Retinal pigment epithelial cell (primary cell): ENCODE results near the gene GNAZ.

Experiments
- DNase-seq: peaks from one replicate; pipeline ENCODE4 v3.0.0-alpha.2; 2010; ENCODE audit warnings: low read depth
- H3K4me3 ChIP-seq: 2 replicates; pipeline ENCODE4 v1.5.1; 2011; ENCODE audit warnings: mild to moderate bottlenecking, low read length, control low read depth, moderate library complexity
- TF ChIP-seq, protein P1 (sequence below): conservative IDR thresholded peaks from 2 replicates; pipeline ENCODE4 v1.5.1; 2011; ENCODE audit warnings: low read depth, low read length, control low read depth, inconsistent platforms

The GNAZ gene

DNA sequence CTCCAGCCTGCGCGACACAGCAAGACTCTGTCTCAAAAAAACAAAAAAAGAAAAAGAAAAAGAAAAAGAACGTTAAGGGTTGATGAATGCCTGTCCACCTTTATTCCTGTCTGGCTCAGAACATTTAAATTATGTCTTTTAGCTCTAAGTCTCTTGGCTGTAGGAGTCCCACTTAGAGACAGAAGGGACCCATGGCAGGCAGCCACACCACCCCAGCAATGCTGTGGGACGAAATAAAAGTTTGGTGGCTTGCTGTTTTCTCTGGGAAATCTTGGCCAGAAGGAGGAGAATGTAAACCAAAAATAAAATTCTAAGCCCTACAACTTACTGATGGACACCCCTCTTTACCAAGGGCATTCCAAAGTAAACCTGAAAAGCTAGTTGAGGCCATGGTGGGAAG, 38.9 kb upstream of the GNAZ start:
- H3K4me3 ChIP-seq = no peak overlapping the region
- TF ChIP-seq, protein P1, sequence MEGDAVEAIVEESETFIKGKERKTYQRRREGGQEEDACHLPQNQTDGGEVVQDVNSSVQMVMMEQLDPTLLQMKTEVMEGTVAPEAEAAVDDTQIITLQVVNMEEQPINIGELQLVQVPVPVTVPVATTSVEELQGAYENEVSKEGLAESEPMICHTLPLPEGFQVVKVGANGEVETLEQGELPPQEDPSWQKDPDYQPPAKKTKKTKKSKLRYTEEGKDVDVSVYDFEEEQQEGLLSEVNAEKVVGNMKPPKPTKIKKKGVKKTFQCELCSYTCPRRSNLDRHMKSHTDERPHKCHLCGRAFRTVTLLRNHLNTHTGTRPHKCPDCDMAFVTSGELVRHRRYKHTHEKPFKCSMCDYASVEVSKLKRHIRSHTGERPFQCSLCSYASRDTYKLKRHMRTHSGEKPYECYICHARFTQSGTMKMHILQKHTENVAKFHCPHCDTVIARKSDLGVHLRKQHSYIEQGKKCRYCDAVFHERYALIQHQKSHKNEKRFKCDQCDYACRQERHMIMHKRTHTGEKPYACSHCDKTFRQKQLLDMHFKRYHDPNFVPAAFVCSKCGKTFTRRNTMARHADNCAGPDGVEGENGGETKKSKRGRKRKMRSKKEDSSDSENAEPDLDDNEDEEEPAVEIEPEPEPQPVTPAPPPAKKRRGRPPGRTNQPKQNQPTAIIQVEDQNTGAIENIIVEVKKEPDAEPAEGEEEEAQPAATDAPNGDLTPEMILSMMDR = no peak
- DNase-seq = no peak

DNA sequence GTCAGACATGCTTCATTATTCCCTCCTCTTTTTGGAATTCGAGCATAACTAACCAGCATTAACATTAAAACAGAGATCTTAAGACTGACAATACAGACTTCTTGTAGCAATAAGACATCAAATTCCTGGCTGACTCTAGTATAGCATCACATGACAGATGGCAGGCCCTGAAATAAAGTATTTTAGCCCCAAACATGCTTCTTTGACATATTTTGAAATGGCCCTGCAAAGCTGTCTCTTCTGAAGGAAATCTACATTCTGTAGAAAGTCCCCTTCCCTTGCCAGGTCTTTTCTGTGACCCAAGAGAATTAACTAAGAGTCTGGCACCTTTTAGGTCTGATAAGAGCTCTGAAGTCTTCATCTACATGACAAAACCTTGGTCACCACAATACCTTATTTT, 38.5 kb upstream of the GNAZ start:
- DNase-seq = no peak
- TF ChIP-seq, protein P1 = no peak
- no peak overlapping the region for H3K4me3 ChIP-seq

DNA sequence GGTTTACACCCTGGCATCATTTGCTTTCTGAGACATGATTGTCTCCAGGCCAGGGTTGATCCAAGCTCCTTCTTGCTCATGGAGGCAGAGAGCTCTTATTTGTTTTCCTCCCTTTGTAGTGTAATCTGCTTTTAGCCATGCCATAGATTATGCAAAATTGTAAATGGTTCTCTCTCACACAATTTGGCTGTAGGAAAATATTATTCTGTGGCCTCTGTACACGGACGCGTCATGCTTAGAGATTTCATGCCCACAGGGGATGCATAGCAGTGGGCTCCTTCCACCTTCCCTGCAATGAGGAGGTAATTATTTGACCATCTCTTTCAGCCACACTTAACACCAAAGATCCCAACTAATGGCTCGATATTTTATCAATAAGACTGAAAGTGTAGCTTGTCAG, 37.7 kb upstream of the GNAZ start:
- H3K4me3 ChIP-seq = no peak overlapping the region
- no peak for DNase-seq
- TF ChIP-seq, protein P1 = no peak

DNA sequence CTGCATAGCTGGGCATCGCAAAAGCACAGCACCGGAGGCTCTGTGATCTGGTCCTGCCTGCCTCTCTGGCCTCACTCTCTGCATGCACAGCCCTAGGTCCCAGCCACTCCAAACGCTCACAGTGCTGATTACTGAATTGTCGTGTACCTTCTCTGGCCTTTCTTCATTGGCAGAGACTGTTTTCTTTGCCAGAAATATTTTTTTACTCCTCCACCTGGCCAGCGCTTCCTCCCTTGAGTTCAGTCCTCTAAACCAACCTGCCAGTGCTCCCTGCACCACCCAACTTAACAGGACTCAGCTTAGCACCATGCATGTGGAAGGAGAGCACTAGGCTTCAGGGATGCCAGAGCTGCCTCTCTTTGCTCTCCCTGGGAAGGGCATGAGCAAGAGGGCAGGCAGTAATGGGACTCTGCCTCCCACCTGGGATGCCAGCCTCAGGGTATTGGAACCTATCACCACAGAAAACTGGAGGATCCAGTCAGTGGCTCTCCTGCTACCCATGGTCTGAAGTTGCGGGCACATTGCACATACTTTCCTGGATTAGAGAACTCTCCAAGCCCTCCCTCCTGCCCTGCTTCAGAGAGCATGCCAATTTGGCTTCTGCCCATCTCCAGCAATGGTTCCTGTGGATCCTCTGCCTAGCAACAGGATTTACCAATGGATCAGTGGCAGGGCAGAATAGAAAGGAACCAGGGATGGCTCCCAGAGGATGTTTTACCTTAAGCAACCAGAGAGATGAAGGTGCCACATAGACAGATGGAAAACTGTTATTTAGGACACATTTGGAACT, 37.0 kb upstream of the GNAZ start:
- TF ChIP-seq, protein P1 = no peak
- peak; percentile 14 for DNase-seq
- no peak overlapping the region for H3K4me3 ChIP-seq

DNA sequence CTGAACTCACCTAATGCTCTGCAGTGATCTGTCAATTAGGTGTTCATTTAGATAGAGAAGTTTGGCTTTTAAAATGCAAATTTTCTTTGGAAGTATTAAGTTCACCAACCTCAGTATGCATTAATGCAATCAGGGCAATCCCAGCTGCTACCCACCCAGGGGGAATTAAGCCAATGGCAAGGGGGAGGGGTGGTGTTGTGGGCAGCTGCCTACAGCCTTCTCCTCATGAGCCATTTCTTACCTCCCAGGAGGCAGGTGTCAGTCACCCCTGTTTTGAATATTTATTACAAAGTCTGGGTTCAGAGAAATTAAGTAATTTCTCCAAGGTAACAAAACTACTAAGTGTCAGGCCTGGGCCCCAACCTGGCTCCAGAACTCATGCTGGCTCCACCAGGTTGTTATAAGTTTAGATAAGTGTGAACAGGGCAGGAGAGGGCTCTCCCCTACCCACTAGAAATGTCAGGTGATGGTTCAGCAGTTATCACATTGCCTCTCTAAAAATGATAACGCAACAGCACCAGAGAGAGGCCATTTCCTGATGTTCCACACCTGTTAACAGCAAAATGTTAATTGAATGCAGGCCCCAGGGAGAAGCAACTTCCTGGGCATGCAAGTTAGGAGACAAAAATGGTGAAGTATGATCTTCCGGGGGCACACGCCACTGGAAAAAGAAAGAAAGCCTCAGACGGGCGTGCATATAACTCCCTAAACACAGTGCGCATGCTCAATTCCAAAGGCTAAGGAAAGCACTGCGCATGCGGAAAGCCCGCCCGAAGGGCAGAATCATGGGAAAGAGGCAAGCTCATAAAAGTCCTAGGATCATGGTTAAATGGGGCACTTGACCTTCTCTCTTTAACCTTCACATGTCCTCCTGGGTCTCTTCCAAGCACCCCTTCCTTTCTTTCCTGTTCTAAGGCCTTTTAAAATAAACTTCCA, 35.4 kb upstream of the GNAZ start:
- DNase-seq = no peak
- no peak overlapping the region for H3K4me3 ChIP-seq
- TF ChIP-seq, protein P1 = no peak

DNA sequence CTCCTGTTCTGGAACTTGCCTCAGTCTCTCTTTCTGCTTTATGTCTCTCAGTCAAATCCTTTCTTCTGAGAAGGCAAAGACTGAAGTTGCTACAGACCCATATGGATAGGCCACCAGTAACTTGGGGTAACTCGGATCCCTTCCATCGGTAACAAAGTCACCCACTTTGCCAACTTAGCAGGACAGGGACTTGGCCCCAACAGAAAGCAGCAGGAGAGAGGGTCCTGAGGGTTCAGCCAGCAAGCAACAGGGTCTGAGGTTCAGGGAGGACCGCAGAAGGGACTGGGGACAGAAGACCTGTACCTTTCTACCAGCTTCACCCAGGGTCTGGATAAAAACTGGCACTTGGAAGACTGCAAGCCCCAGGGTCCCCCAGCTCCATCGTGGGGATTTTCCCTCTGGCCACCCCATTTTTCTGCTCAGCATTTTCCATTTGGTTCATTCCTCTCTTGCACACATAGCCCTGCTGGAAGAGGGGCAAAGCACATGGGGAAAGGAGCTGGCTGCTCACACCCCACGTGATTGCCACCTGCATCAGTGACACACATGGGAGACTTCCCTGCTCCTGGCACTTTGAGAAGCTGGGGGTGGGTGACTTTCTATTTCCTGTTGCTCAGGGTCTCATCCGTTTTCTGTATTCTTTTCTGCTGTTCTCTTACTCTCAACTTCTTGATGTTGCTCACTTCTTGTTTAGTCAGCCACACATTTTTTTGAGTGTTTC, 34.6 kb upstream of the GNAZ start:
- DNase-seq = no peak
- TF ChIP-seq, protein P1 = no peak
- H3K4me3 ChIP-seq = no peak overlapping the region
